ENCODE measurements around the gene HIVEP2. TPM values are rescaled to one million over a fixed set of nuclear protein-coding genes. Genes with fewer than 3 reads are reported as not detected.

HIVEP2 gene
- total RNA-seq, 1 experiment from 2014 or later = 3.0 TPM

- H3K9me2 ChIP-seq (replicated peaks; ENCODE audit: insufficient read depth, low read length) = no peaks in the 10 kb centered on the region
- no peaks in the 10 kb centered on the region for H3K4me1 ChIP-seq (ENCODE audit: low read length)
- H3K9me3 ChIP-seq (ENCODE audit: low read length) = no peaks in the 10 kb centered on the region
- no peak overlapping the region for H2AFZ ChIP-seq (ENCODE audit: low read length)
- DNase-seq = no peak
- H3K4me2 ChIP-seq (ENCODE audit: low read depth, low read length, poor library complexity, severe bottlenecking) = no peak overlapping the region
- no peaks in the 10 kb centered on the region for H3K36me3 ChIP-seq (ENCODE audit: insufficient read depth, low read length)
- H4K20me1 ChIP-seq (ENCODE audit: insufficient read depth, low read depth, low read length) = no peaks in the 10 kb centered on the region
- no peaks in the 10 kb centered on the region for H3K27me3 ChIP-seq (ENCODE audit: low read length)
- no peak overlapping the region for H3K9ac ChIP-seq (ENCODE audit: low read length)
- H3K79me2 ChIP-seq (ENCODE audit: low read length) = no peaks in the 10 kb centered on the region
- no peak overlapping the region for H3K27ac ChIP-seq (ENCODE audit: low read length)
- H3K4me3 ChIP-seq (ENCODE audit: low read length) = no peak overlapping the region
Observed at GRCh38 chr6:142784344-142784743, 160.6 kb downstream of the HIVEP2 start.

- no peak for DNase-seq
- no peak overlapping the region for H3K4me3 ChIP-seq (ENCODE audit: low read length)
- H4K20me1 ChIP-seq (ENCODE audit: insufficient read depth, low read depth, low read length) = no peaks in the 10 kb centered on the region
- no peak overlapping the region for H3K27ac ChIP-seq (ENCODE audit: low read length)
- no peaks in the 10 kb centered on the region for H3K4me1 ChIP-seq (ENCODE audit: low read length)
- H3K9ac ChIP-seq (ENCODE audit: low read length) = no peak overlapping the region
- H3K27me3 ChIP-seq (ENCODE audit: low read length) = no peaks in the 10 kb centered on the region
- H3K9me3 ChIP-seq (ENCODE audit: low read length) = no peaks in the 10 kb centered on the region
- H3K36me3 ChIP-seq (ENCODE audit: insufficient read depth, low read length) = no peaks in the 10 kb centered on the region
- no peaks in the 10 kb centered on the region for H3K9me2 ChIP-seq (replicated peaks; ENCODE audit: insufficient read depth, low read length)
- no peak overlapping the region for H3K4me2 ChIP-seq (ENCODE audit: low read depth, low read length, poor library complexity, severe bottlenecking)
- no peaks in the 10 kb centered on the region for H3K79me2 ChIP-seq (ENCODE audit: low read length)
- H2AFZ ChIP-seq (ENCODE audit: low read length) = no peak overlapping the region
Observed at GRCh38 chr6:142783499-142783898, 161.5 kb downstream of the HIVEP2 start.

GRCh38 chr6:142781129-142781528 is 163.8 kb downstream of the HIVEP2 start:
- Histone ChIP-seq H3K9ac (ENCODE audit: low read length) (no peak overlapping the region), H3K4me3 (ENCODE audit: low read length) (no peak overlapping the region), H3K27ac (ENCODE audit: low read length) (no peak overlapping the region), H3K4me1 (ENCODE audit: low read length) (no peaks in the 10 kb centered on the region), H3K36me3 (ENCODE audit: insufficient read depth, low read length) (no peaks in the 10 kb centered on the region), H4K20me1 (ENCODE audit: insufficient read depth, low read depth, low read length) (no peaks in the 10 kb centered on the region), H3K9me2 (replicated peaks; ENCODE audit: insufficient read depth, low read length) (no peaks in the 10 kb centered on the region), H3K79me2 (ENCODE audit: low read length) (no peaks in the 10 kb centered on the region), H3K27me3 (ENCODE audit: low read length) (no peaks in the 10 kb centered on the region), H3K4me2 (ENCODE audit: low read depth, low read length, poor library complexity, severe bottlenecking) (no peak overlapping the region), H3K9me3 (ENCODE audit: low read length) (no peaks in the 10 kb centered on the region), H2AFZ (ENCODE audit: low read length) (no peak overlapping the region)
- DNase-seq = no peak

- Histone ChIP-seq H3K4me2 (ENCODE audit: low read depth, low read length, poor library complexity, severe bottlenecking) (no peak overlapping the region), H3K4me3 (ENCODE audit: low read length) (no peak overlapping the region), H3K36me3 (ENCODE audit: insufficient read depth, low read length) (no peaks in the 10 kb centered on the region), H3K27ac (ENCODE audit: low read length) (no peak overlapping the region), H3K9ac (ENCODE audit: low read length) (no peak overlapping the region), H3K4me1 (ENCODE audit: low read length) (no peaks in the 10 kb centered on the region), H2AFZ (ENCODE audit: low read length) (no peak overlapping the region), H3K79me2 (ENCODE audit: low read length) (no peaks in the 10 kb centered on the region), H4K20me1 (ENCODE audit: insufficient read depth, low read depth, low read length) (no peaks in the 10 kb centered on the region), H3K27me3 (ENCODE audit: low read length) (no peaks in the 10 kb centered on the region), H3K9me3 (ENCODE audit: low read length) (no peaks in the 10 kb centered on the region), H3K9me2 (replicated peaks; ENCODE audit: insufficient read depth, low read length) (no peaks in the 10 kb centered on the region)
- DNase-seq = no peak
Observed at GRCh38 chr6:142773859-142774648, 170.9 kb downstream of the HIVEP2 start.

- Histone ChIP-seq H2AFZ (ENCODE audit: low read length) (no peak overlapping the region), H3K27ac (ENCODE audit: low read length) (no peak overlapping the region), H3K4me2 (ENCODE audit: low read depth, low read length, poor library complexity, severe bottlenecking) (no peak overlapping the region), H3K9ac (ENCODE audit: low read length) (no peak overlapping the region), H3K27me3 (ENCODE audit: low read length) (no peaks in the 10 kb centered on the region), H3K9me3 (ENCODE audit: low read length) (no peaks in the 10 kb centered on the region), H3K4me3 (ENCODE audit: low read length) (no peak overlapping the region), H3K4me1 (ENCODE audit: low read length) (no peaks in the 10 kb centered on the region), H3K79me2 (ENCODE audit: low read length) (no peaks in the 10 kb centered on the region), H3K36me3 (ENCODE audit: insufficient read depth, low read length) (no peaks in the 10 kb centered on the region), H4K20me1 (ENCODE audit: insufficient read depth, low read depth, low read length) (no peaks in the 10 kb centered on the region), H3K9me2 (replicated peaks; ENCODE audit: insufficient read depth, low read length) (no peaks in the 10 kb centered on the region)
- no peak for DNase-seq
Observed at GRCh38 chr6:142773324-142773723, 171.7 kb downstream of the HIVEP2 start.

- Histone ChIP-seq H3K36me3 (ENCODE audit: insufficient read depth, low read length) (no peaks in the 10 kb centered on the region), H3K9me3 (ENCODE audit: low read length) (no peaks in the 10 kb centered on the region), H3K27me3 (ENCODE audit: low read length) (no peaks in the 10 kb centered on the region), H3K27ac (ENCODE audit: low read length) (no peak overlapping the region), H3K4me1 (ENCODE audit: low read length) (no peaks in the 10 kb centered on the region), H4K20me1 (ENCODE audit: insufficient read depth, low read depth, low read length) (no peaks in the 10 kb centered on the region), H2AFZ (ENCODE audit: low read length) (no peak overlapping the region), H3K79me2 (ENCODE audit: low read length) (no peaks in the 10 kb centered on the region), H3K4me3 (ENCODE audit: low read length) (no peak overlapping the region), H3K4me2 (ENCODE audit: low read depth, low read length, poor library complexity, severe bottlenecking) (no peak overlapping the region), H3K9me2 (replicated peaks; ENCODE audit: insufficient read depth, low read length) (no peaks in the 10 kb centered on the region), H3K9ac (ENCODE audit: low read length) (no peak overlapping the region)
- DNase-seq = no peak
Observed at GRCh38 chr6:142771162-142771561, 173.8 kb downstream of the HIVEP2 start.

- Histone ChIP-seq H3K9ac (ENCODE audit: low read length) (no peak overlapping the region), H3K9me2 (replicated peaks; ENCODE audit: insufficient read depth, low read length) (no peaks in the 10 kb centered on the region), H3K36me3 (ENCODE audit: insufficient read depth, low read length) (no peaks in the 10 kb centered on the region), H4K20me1 (ENCODE audit: insufficient read depth, low read depth, low read length) (no peaks in the 10 kb centered on the region), H3K27me3 (ENCODE audit: low read length) (no peaks in the 10 kb centered on the region), H3K4me3 (ENCODE audit: low read length) (no peak overlapping the region), H3K27ac (ENCODE audit: low read length) (no peak overlapping the region), H3K4me2 (ENCODE audit: low read depth, low read length, poor library complexity, severe bottlenecking) (no peak overlapping the region), H3K9me3 (ENCODE audit: low read length) (no peaks in the 10 kb centered on the region), H3K79me2 (ENCODE audit: low read length) (no peaks in the 10 kb centered on the region), H2AFZ (ENCODE audit: low read length) (no peak overlapping the region), H3K4me1 (ENCODE audit: low read length) (no peaks in the 10 kb centered on the region)
- DNase-seq = no peak
Observed at GRCh38 chr6:142765306-142765705, 179.7 kb downstream of the HIVEP2 start.

GRCh38 chr6:142764311-142764710 is 180.7 kb downstream of the HIVEP2 start:
- H3K36me3 ChIP-seq (ENCODE audit: insufficient read depth, low read length) = no peaks in the 10 kb centered on the region
- H2AFZ ChIP-seq (ENCODE audit: low read length) = no peak overlapping the region
- no peak overlapping the region for H3K9ac ChIP-seq (ENCODE audit: low read length)
- H3K79me2 ChIP-seq (ENCODE audit: low read length) = no peaks in the 10 kb centered on the region
- H3K27me3 ChIP-seq (ENCODE audit: low read length) = no peaks in the 10 kb centered on the region
- H3K9me3 ChIP-seq (ENCODE audit: low read length) = no peaks in the 10 kb centered on the region
- H3K4me2 ChIP-seq (ENCODE audit: low read depth, low read length, poor library complexity, severe bottlenecking) = no peak overlapping the region
- H4K20me1 ChIP-seq (ENCODE audit: insufficient read depth, low read depth, low read length) = no peaks in the 10 kb centered on the region
- no peaks in the 10 kb centered on the region for H3K9me2 ChIP-seq (replicated peaks; ENCODE audit: insufficient read depth, low read length)
- no peak for DNase-seq
- H3K4me3 ChIP-seq (ENCODE audit: low read length) = no peak overlapping the region
- H3K4me1 ChIP-seq (ENCODE audit: low read length) = no peaks in the 10 kb centered on the region
- no peak overlapping the region for H3K27ac ChIP-seq (ENCODE audit: low read length)
